Thoracic aorta (tissue), 2 donors: ENCODE data around the gene SIL1. TPM values are rescaled to one million over a fixed set of nuclear protein-coding genes. Genes with fewer than 3 reads are reported as not detected.
"Not testable (repeated sequence)": the region's sequence is repeated elsewhere in the genome, so short reads cannot be mapped to it uniquely, and the experiment has no call there.

Source experiments
- ATAC-seq: fragments of 150-250 bp; one replicate; pipeline ENCODE4 v1.8.0; 2017; ENCODE audit warnings: low read depth; ENCODE audit not compliant: insufficient number of reproducible peaks, low FRiP score
- DNase-seq: peaks from one replicate; pipeline ENCODE4 v3.0.0-alpha.2; 2020; ENCODE audit warnings: low spot score
- H3K27ac ChIP-seq, 2 donors: fragments of 200-600 bp; sonication (generic); 1 replicate in 1 of 2; 2 replicates in 1 of 2; pipeline ENCODE4 v1.5.1; 2016; ENCODE audit warnings: mild to moderate bottlenecking in 2 of 2, moderate library complexity in 2 of 2
- H3K27me3 ChIP-seq: fragments of 200-600 bp; sonication (generic); replicated peaks from 2 replicates; pipeline ENCODE4 v1.6.0; 2016; ENCODE audit warnings: mild to moderate bottlenecking; ENCODE audit not compliant: insufficient read depth
- H3K36me3 ChIP-seq: fragments of 200-600 bp; sonication (generic); one replicate; pipeline ENCODE4 v1.5.1; 2016
- H3K4me1 ChIP-seq, 2 donors: fragments of 200-600 bp; sonication (generic); 1 replicate in 1 of 2; 2 replicates in 1 of 2; pipeline versions ENCODE4 v1.5.1 to v1.6.0; 2016; ENCODE audit warnings: low read depth in 2 of 2, mild to moderate bottlenecking in 1 of 2; ENCODE audit not compliant: control insufficient read depth in 1 of 2
- H3K4me3 ChIP-seq: fragments of 200-600 bp; sonication (generic); 2 replicates; pipeline ENCODE4 v1.5.1; 2016; ENCODE audit warnings: mild to moderate bottlenecking
- H3K9me3 ChIP-seq: fragments of 200-600 bp; sonication (generic); 2 replicates; pipeline ENCODE4 v1.5.1; 2016
- CTCF ChIP-seq: fragments of 200-600 bp; sonication (generic); IDR thresholded peaks from one replicate; pipeline ENCODE4 v1.5.1; 2019; ENCODE audit warnings: antibody characterized with exemption
- total RNA-seq, 2 donors: library from RNA; depleted of rRNA; stranded (reverse); fragments of >200 nt; gene quantifications; one replicate each; pipeline versions ENCODE4 v1.1.0 to v1.2.3, GENCODE V29; 2016

The SIL1 gene
- total RNA-seq, 2 donors from 2014 or later = 33.1 to 41.2 TPM

- H3K36me3 ChIP-seq = no peaks in the 10 kb centered on the region
- H3K27ac ChIP-seq = no peak overlapping the region
- ATAC-seq (no peak), DNase-seq (no peak)
- no peaks in the 10 kb centered on the region for H3K4me1 ChIP-seq
- no peaks in the 10 kb centered on the region for H3K27me3 ChIP-seq
- H3K4me3 ChIP-seq = no peak overlapping the region
- TF ChIP-seq CTCF = no peak
- H3K9me3 ChIP-seq = no peaks in the 10 kb centered on the region
Observed at GRCh38 chr5:139204196-139204595, 6.0 kb upstream of the SIL1 start.

DNA sequence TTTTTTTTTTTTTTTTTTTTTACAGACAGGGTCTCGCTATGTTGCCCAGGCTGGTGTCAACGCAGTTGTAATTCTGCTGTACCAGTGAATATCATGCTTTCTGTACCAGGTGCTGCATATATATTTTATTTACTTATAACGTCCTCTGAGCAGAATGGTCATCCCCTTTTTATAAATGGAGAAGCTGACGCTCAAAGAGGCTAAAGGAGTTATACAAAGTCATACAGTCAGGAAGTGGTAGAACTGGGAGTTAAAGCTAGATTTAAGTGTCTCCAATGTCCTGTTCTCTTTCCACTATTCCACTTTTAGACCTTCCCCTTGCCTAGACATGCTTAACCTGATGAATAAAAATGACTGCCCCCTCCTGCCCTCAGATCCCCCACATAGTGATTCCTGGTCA, 1.2 kb upstream of the SIL1 start:
- Histone ChIP-seq H3K27ac (peak overlapping the region in 1 of 2 donors; percentile 23), H3K27me3 (no peaks in the 10 kb centered on the region), H3K4me3 (no peak overlapping the region), H3K36me3 (no peaks in the 10 kb centered on the region), H3K4me1 (peaks cover 7 to 19% of the 10 kb centered on the region in 2 donors), H3K9me3 (no peaks in the 10 kb centered on the region)
- DNase-seq = no peak
- no peak for TF ChIP-seq CTCF
- ATAC-seq = no peak

DNA sequence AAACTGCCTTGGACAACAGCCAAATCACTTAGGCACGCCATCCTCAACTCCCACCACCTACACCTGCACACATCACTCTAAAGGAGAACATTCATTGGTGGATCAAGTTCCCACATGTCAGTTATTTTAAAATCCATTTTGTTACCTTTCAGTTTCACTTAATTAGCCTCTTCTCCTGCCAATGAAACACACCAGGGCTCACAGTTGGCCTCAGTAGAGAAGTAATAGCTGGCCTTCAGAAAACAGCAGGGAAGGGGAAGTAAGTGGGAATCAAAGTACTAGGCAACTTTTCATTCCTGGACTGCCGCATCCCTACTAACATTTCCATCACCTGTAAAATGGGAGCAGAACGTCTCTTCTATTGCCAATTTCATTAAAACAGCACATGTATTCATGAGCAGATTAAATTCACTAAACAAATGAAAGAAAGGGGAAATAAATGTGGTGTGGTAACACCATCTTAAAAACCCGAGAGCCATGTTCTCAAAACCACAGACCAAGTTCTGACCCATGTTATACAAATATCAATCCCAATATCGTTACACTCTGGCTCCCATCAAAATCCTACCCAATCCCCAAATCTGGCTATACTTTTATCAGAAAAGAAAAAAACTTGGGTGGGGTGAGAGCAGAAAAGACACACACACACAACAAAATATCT, 1.7 kb downstream of the SIL1 start:
- peaks cover 7 to 25% of the 10 kb centered on the region in 2 donors for H3K4me1 ChIP-seq
- peak overlapping the region; percentile 5 to 93 for H3K27ac ChIP-seq
- H3K4me3 ChIP-seq = peak overlapping the region; percentile 96
- no peak for ATAC-seq
- no peaks in the 10 kb centered on the region for H3K27me3 ChIP-seq
- no peak for DNase-seq
- H3K36me3 ChIP-seq = no peaks in the 10 kb centered on the region
- TF ChIP-seq CTCF = no peak
- no peaks in the 10 kb centered on the region for H3K9me3 ChIP-seq

DNA sequence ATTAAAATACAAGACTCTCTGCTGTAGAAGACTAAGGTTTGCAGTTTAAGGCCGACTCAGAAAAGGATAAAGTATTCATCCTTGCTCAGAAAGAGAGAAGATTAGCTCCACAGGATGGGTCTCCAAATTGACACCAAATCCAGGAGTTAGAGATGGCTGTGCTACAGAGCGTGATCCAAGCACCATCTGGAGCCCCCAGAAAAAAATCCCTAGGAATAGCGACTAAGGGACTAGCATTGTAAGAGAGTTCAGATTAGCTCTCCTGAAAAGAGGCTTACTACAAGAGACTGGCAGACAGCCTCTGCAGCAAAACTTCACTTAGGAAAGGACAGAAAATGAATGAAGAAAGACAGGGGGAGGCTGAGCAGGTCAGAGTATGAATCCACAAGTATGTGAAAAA, 3.7 kb downstream of the SIL1 start:
- H3K4me3 ChIP-seq = no peak overlapping the region
- ATAC-seq (no peak), DNase-seq (no peak)
- no peaks in the 10 kb centered on the region for H3K9me3 ChIP-seq
- TF ChIP-seq CTCF = no peak
- H3K27me3 ChIP-seq = no peaks in the 10 kb centered on the region
- H3K27ac ChIP-seq = no peak overlapping the region
- peaks cover 7 to 40% of the 10 kb centered on the region in 2 donors for H3K4me1 ChIP-seq
- no peaks in the 10 kb centered on the region for H3K36me3 ChIP-seq

DNA sequence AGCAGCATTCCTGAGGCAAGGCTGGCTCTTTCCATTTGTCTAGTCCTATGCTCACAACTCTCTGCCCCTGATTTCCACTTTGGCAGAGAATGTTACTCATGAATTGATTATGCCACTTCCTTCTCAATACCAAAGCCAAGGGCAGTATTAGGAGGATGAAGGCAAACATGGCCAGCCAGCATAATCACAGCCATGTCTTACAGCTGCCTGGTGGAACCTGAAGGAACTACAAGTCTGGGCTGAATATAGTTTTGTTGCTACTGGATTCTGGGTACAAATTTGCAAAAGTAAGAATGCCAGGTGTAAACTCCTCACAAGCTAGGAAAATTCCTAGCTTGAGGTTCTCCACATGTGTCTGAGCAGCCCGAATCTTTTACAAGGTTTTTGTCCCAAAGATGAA, 4.2 kb downstream of the SIL1 start:
- Histone ChIP-seq H3K27me3 (no peaks in the 10 kb centered on the region), H3K9me3 (no peaks in the 10 kb centered on the region), H3K4me1 (peaks cover 7 to 41% of the 10 kb centered on the region in 2 donors), H3K36me3 (no peaks in the 10 kb centered on the region), H3K27ac (no peak overlapping the region), H3K4me3 (no peak overlapping the region)
- no peak for DNase-seq
- TF ChIP-seq CTCF = peak; percentile 8
- ATAC-seq = no peak

DNA sequence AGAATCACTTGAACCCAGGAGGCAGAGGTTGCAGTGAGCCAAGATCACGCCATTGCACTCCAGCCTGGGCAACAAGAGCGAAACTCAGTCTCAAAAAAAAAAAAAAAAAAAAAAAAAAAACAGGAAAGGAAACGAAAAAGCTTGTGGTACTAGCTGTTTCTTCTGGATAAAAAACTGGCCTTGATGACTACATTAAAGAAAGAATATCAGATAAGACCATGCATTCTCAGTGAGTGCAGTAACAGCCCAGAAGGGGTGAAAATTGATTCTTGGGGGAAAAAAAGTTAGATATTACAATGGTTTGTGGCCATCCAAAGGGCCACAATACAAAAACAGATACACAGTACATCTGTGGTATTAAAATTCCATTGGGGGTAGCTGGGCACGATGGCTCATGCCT, 5.3 kb downstream of the SIL1 start:
- H3K36me3 ChIP-seq, ATAC-seq, H3K4me3 ChIP-seq, H3K9me3 ChIP-seq, DNase-seq, H3K27me3 ChIP-seq: not testable (repeated sequence)
- Histone ChIP-seq H3K4me1 (peaks cover 7 to 36% of the 10 kb centered on the region in 2 donors), H3K27ac (peak overlapping the region in 1 of 2 donors; percentile 26)

- ATAC-seq, H3K36me3 ChIP-seq, H3K27me3 ChIP-seq, H3K9me3 ChIP-seq, H3K27ac ChIP-seq, H3K4me3 ChIP-seq, DNase-seq: not testable (repeated sequence)
- H3K4me1 ChIP-seq = peaks cover 4 to 30% of the 10 kb centered on the region in 2 donors
Observed at GRCh38 chr5:139191954-139192353, 6.2 kb downstream of the SIL1 start.
